NOMO-1 treated with dmso at 0.1 percent for 144 hours (cell line): ENCODE data around the gene CCR6.

Experiments
- DNase-seq: peaks from one replicate; lab custom pipeline; 2025; ENCODE audit not compliant: unreplicated experiment; lab: John Stamatoyannopoulos, UW

Gene CCR6

DNA sequence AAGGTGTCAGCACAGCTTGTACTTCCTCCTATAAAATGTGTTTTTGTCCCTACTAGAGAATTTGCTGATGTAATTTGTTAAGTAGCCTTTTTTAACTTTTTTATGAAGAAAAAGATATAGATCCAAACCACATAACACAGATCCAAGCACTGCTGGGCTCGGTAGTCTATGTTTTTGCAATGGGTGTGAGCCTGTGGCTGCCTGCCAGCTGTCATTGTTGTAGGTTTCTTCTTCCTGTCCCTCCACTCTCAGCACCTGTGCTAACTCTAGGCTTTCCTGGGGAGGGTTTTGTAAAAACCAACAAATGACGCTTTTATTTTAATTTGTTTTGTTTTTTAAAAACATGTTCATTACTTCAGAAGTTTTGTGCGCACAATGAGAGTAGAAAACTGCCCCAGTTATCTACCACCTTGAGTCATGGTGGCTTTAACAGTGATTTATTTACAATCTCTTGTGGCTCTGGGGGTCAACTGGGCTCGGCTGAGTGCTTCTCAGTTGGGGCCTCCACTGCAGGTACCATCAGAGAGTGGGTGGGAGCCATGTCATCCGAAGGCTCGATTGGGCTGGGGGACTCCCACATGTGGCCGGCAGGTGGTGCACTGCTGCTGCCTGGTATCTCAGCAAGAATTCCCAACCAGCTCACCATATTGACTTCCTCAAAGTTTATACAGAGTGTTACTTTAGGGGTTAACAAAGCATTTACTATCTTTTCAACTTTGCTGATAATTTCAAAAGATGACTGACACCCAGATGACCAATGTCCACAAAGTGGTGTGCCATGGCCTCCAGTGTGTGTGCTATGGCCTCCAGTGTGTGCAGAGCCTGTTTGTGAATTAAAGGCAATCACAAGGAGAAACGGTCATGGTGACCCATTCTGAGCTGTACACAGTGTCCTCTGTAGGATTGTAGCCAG is 3.0 kb upstream of the CCR6 start:
- DNase-seq: no peak

DNA sequence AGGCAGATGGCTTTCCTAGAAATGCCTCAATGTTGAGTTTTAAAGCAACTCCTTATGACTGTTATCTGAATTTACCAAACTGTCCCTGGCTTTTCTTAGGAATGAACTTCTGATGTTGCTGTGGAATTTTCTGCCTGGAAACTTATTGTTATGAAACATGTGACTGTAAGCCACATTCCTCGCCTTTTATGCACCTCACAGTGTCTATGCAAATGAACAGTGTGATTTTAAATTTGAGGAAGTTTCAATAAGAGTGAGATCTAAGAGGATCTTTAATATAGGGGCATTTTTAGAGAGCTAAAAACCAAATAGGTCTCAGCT is 2.4 kb upstream of the CCR6 start:
- no peak for DNase-seq

DNA sequence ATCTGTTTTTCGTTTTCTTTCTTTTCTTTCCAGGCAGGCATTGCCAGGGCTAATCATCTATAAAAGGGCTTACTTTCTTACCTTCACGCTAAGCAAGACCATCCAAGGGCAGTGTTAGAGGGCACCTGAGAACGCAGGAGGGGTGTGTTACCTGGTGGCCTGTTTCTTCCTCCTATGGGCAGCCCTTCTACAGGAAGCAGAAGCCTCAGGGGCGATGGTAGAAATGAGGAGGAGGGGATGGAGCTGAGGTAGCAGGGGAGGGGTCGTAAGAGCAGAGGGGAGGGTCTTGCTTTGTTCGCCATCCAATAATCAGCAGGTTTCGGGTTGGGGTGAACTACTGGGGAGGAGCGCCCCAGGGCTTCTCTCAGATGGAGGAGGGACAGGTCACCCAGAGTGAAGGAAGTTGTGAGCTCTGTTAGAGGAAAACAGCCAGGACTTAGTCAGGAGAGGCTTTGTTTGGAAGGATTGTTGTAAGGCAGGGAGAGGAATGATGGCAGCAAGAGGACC is 1.5 kb upstream of the CCR6 start:
- no peak for DNase-seq

DNA sequence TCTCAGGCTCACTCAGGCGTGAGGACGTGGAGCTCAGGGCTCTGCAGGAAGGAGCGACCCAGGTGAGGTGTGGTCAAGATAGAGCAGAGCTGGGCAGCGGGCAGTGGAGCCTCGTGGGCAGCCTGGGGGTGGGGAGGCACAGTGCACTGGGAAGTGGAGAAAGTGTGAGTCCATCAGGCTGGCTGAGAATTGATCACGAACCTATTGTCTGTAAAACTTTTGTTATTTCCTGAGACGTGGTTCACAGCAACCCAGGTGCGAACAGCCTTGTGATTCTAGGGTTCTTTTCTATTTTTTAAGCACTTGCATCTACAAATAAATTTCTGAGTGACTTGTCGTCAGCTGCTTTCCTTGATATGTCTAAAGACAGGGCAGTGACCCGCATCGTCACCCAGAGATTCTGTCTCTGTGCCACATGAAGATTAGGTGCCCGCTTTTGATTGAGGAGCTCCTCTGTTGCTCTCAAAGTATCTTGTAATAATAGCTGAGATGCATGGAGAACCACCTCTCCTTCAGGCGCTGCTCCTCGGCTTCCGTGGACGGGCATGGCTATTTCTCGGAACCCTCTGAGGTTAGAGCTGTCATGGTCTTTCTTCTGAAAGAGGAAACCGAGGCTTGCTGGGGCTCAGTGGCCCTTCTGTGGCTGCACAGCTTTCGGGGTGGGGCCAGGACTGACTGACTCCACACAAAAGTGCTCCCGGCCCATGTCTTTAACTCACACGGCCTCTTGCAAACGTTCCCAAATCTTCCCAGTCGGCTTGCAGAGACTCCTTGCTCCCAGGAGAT is 662 bp upstream of the CCR6 start:
- DNase-seq: no peak

DNA sequence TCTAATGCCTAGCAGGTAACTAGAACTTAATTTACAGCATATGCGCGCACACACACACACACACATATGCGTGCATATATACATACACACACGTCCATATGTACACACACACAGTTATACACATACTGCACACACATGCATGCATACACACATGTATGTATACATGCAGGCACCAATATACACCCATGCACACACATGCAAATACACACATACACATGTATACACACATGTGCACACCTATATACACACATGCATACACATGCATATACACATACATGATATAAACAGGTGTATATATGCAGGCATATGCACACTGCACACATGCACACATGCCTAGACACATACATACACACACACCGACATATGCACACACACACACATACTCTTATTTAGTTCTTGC is 1.9 kb downstream of the CCR6 start:
- no peak for DNase-seq

DNA sequence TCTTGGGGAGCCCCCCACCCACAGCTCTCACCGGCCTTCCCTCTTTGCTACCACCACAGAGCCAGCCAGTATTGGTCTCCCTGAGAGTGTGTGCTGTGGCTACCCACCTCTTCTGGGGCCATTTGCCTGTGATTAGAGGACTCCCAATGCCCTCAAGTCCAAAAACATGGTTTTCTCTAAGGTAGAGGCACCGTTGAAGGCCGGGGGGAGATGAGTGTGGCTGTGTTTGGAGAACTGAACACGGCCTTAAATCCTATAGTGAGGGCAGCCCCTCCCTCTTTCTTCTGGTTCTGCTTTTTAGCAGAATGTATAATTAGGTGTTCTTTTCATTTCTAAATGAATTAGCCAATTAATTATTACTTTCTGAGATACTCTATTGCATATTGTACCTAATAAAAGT is 2.5 kb downstream of the CCR6 start:
- DNase-seq: no peak

DNA sequence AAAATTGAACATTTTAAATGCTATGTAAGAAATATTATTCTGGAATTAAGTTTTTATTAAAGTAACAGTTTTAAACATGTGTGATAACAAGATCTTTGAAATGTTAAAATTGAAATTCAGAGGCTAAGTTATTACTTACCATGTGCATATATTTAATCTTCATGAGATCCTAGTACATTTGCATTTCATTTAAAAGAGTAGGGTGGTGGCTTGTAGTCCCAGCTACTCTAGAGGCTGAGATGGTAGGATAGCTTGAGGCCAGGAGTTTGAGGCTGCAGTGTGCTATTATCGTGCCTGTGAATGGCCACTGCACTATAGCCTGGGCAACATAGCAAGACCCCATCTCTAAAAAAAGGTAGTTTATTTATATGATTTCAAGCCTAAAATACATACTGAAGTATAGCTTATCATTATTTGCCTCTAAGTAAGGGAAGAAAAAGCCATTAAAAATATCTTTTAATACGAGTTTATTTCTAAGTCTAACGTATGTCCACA is 3.0 kb downstream of the CCR6 start:
- no peak for DNase-seq

DNA sequence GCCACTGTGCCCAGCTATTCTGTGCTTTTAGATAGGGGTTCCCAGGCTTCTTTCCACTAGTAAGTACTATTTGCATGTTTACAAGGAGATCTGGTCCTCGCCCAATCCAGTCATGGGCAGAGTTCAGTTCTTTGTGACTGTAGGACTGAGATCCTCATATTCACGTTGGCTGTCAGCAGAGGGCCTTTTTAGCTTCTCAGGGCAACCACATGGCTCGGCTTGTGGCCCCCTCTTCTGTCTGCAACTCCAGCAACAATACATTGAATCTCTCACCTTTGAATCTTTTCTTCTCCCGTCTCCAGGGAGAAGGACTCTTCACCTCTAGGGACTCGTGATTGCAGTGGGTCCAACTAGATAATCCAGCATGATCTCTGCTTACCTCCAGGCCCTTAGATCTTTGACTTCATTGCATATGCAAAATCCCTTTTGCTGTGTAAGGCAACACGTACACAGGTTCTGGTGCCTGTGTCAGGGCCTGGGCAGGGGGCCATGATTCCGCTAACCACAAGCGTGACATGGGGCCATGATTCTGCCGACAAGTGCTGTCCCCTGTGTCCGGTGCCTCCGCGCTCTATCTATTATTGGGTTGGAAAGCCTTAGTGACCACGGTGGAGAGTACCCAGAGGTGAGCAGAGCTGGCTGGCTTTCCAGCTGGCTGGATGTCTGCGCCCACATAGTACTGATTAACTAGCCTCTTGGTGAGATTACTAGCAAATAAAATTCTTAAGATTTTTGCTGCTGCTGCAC is 5.1 kb downstream of the CCR6 start:
- DNase-seq: no peak

DNA sequence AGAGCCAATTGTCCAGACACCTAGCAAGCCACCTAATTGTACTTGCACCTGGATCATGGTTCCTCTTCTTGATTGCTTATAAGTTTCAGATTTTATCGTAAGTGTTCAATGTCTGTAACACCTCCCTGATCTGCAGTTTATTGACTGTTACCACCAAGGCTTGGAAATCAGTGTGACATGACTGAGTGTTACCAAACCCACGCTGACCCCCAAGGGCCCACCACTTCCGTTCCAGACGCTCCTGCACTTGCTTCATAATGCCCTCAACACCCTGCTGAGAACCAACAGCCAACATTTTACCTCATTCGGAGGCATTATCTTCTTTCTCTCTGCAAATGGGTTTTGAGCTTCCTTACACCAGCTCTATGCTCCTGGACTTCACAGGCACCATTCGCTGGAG is 6.3 kb downstream of the CCR6 start:
- DNase-seq: no peak

DNA sequence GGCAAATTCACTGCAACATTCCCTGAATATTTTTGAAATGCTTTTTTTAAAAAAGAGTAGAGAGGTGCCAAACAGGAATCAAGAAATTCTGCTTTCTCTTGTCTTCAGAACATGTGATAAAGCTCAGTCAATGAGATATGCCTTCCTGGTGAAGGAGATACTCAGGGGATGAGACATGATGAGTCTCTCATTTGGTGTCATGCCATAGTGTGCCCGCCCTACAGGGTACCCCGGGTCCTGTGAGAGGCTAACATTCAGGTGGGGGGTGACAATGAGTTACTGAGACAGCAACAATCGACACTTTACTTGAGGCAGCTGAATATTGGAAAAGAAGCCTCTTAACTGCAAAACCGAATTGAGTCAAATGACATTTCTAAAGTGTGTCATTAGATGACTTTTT is 6.7 kb downstream of the CCR6 start:
- DNase-seq: no peak

DNA sequence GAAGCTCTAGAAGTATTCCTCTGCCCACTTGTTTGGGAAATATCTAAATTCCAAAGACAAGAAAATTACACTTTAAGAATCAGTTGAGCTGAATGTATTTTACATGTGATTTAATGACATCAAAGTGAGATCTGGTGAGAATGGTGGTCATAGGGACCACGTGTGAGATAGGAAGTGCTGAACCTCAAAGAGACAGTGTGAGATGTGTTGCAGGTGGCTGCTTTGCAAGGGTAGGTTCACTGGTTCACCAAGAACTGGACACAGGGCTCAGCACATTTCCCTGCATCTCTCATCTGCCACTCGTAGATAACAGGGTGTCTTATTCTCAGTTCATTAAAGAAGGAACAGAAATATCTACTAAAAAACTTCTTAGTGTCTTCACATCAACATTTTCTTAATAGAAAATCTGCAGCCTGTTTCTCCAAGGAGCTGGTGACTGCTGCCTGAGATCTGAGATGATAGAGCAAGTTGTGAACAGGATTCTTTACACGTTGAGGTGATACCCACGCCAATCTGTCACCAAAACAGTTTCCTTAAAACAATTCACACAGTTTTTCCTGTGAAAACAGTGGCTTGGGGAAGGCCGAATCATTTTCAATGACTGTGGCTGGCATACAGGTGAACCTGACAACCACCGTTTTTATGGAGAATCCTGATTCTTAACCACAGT is 7.2 kb downstream of the CCR6 start:
- DNase-seq: no peak

DNA sequence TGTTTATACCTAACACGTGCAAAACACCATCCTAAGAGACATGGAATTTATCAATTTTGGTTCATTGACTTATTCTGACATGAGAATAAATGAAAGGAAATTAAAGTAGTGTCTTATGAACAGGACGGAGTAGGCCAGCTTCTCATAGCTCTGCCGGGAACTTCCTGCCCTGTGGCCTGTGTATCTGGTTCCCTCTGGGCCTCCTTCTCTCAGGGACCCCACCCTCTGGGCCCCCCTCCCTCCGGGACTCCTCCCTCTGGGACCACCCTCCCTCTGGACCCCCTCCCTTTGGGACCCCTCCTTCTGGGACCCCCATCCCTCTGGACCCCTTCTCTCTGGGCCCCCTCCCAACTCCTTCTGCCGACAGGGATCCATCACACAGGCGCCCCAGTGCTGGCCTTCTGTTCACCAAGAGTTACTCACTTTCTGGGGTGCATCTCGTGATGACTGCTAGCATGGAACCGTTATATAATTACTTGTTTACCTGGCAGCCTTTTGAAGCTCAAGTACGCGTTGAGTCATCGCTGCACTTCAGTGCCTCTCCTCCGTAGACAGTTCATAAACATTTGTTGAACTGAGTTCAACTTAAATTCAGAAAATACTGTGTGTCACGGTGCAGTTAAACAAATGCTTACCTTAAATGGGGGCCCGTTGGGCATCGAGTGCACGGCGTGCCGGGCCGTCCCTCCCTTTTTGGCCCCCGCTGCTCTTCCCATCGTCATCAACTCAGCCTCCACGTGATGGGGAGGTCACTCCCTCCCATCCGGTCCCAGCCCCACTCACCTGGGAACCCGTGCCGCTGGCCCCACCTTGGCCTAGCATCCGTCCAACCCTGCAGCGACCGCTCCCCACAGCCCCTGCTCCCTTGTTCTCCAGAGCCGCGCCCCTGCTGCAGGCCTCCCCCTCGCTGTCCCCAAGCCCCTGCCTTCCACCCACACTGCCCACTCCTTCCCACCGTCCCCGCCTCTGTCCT is 8.1 kb downstream of the CCR6 start:
- DNase-seq: no peak

DNA sequence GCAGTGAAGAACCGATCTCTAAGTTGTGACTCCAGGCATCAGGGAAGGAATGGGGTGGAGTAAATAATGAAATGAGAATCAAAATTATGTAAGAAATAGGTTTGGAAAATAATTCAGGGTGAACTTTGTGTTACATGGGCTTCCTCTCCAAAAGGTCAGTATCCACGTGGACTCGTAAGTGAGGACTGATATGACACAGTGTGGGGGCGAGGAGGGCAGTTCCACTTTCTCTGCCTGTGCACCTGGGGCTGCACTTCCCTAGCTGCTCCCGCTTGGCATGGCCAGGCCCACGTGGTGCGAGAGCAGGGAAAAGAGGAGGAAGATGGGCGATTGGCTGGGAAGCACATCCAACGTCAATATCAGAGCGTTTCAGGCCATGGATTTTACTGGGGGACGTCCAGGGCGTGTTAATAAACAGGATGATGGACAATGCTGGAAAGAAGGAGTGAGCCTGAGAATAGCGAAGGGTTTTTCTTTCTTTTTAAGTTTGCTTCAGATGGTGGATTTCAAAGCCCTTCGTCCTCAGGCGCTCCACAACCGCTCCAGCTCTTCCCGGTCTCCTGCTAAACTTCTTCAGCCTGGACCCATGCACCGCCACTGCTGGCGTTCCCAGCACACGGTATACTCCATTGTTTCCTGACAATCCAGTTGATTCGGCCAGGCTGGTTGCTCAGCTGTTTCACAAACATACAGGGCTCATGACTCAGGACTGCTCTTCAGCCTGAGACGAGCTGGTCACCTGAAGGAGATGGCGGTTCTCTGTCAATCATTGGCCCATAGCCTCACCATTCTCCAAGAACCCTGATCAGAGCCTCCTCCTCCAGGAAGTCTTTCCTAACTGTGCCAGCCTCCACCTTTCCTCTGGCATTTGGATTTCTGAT is 11.8 kb downstream of the CCR6 start:
- DNase-seq: no peak

DNA sequence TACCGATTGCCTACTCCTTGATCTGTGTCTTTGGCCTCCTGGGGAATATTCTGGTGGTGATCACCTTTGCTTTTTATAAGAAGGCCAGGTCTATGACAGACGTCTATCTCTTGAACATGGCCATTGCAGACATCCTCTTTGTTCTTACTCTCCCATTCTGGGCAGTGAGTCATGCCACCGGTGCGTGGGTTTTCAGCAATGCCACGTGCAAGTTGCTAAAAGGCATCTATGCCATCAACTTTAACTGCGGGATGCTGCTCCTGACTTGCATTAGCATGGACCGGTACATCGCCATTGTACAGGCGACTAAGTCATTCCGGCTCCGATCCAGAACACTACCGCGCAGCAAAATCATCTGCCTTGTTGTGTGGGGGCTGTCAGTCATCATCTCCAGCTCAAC is 13.5 kb downstream of the CCR6 start:
- DNase-seq: no peak

DNA sequence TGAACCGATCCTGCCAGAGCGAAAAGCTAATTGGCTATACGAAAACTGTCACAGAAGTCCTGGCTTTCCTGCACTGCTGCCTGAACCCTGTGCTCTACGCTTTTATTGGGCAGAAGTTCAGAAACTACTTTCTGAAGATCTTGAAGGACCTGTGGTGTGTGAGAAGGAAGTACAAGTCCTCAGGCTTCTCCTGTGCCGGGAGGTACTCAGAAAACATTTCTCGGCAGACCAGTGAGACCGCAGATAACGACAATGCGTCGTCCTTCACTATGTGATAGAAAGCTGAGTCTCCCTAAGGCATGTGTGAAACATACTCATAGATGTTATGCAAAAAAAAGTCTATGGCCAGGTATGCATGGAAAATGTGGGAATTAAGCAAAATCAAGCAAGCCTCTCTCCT is 14.2 kb downstream of the CCR6 start:
- peak; percentile 16 for DNase-seq

DNA sequence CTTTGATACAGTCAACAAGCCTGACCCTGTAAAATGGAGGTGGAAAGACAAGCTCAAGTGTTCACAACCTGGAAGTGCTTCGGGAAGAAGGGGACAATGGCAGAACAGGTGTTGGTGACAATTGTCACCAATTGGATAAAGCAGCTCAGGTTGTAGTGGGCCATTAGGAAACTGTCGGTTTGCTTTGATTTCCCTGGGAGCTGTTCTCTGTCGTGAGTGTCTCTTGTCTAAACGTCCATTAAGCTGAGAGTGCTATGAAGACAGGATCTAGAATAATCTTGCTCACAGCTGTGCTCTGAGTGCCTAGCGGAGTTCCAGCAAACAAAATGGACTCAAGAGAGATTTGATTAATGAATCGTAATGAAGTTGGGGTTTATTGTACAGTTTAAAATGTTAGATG is 15.0 kb downstream of the CCR6 start:
- DNase-seq: no peak

DNA sequence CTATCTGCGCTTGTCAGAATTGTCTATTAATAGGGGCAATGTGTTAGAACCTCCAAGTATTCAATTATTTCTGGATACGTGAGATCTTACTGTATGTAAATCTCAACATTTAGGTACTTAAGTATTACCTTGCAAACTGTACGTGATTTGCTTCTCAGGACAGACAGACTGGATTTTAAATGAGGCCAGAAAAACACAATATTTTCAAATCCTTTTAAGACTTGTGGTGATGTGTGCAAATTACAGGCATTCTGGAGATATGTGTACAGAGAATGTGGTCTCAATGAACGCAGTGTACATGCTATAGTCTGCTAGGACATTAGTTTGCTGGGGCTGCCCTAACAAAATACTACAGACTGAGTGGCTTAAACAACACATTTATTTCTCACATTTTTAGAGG is 16.9 kb downstream of the CCR6 start:
- no peak for DNase-seq

DNA sequence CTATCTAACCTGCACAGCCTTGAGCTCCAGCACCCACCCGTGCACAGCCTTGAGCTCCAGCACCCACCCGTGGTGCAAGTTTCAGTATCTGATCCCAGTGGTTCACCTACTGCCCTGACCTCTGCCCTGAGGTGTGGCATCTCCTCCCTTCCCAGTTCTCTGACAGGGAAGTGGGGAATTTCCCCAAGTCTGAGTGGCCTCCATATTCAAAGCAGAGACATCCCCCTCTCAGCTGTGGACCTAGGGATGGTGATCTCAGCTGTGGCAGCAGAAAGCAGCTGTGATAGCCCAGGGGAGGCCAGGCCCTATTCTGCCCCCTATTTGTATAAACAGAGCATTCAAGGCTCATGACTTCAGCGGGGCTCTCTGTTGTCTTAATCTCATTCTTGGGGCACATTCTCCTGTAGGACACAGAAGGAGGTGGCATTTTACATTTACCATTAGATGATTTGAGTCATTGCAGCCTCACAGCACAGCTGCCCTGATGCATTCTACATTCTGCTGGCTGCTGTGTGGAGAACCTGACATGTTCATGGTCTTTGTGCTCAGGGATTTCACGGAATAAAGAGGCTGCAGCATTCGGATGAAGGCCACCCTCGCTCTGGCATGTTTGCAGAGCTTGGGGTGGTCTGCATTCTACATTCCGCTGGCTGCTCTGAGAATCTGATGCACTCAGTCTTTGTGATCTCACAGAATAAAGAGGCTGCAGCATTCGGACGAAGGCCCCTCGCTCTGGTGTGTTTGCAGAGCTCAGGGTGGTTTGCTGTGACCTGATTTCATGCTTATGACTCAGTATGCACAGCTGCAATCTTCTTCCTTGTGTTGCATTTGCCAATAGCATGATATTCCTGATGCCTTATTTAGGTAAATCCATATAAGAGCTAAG is 17.9 kb downstream of the CCR6 start:
- no peak for DNase-seq
